AG09319 (cell line): ENCODE measurements around the gene TAC3.
"Not testable (repeated sequence)": the region's sequence is repeated elsewhere in the genome, so short reads cannot be mapped to it uniquely, and the experiment has no call there.

ENCODE experiments used
- DNase-seq: peaks from one replicate; pipeline ENCODE4 v3.0.0-alpha.2; 2010; ENCODE audit warnings: low read depth; ENCODE audit errors: extremely low read depth
- CTCF ChIP-seq: IDR thresholded peaks from 2 replicates; pipeline ENCODE4 v1.5.1; 2011; ENCODE audit warnings: low read depth, mild to moderate bottlenecking, inconsistent platforms, low read length, moderate library complexity

The TAC3 gene

GRCh38 chr12:57016348-57016747 is at the start of gene TAC3:
TAC3 (minus strand) TSS chr12:57016529; CDS start chr12:57015797, 732 bp downstream.
- TF ChIP-seq CTCF = no peak
- DNase-seq = no peak

DNA sequence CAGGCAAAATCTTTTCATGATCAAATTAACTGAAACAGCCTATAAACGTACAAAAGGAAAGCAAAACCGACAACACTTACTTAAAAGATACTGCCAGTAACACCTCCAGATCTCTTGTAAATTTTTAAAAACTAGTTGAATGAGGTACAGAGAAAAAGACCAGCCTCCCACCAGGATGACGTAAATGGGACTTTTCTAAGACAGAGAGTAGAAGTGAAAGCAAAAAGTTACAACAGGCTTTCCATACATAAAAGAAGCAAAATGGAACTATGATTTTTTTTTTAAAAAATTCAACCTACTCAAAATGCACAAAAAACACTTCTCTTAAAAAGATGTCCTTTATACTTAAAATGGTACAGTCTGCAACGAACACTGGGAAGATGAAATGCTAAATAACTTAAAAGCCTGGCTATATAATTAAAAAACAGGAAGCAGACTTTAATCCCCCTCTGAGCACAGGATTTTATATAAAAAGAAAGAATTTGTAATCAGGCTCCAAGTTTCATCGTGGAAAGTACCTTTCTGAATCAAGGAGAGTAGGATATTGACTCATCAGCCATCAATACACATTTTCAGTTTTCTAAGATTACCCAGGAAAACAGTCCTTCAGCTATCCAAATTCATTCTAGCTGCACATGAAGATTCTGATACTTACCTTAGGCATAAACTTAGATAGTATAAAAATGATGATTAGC is 47.8 kb upstream of the TAC3 start:
- no peak for DNase-seq
- no peak for TF ChIP-seq CTCF

DNA sequence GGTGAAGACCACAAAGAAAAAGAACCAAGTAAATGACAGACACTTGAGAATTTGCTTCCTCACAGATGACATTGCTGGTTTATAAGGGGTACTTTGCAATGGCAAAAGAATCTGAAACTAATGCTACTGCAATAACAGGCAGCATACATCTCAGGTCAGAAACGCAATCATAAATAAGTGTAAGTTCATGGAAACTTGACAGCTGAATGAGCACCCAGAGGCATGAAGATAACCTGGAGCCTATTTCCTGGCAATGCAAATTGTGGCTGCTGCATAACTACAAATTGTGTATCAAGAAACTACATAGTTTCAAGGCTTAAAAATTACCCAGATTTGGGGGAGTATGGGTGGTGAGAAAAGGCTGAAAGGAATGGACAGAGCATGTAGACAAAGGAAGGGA is 42.1 kb upstream of the TAC3 start:
- DNase-seq = no peak
- TF ChIP-seq CTCF = no peak

- DNase-seq = no peak
- TF ChIP-seq CTCF = no peak
Observed at GRCh38 chr12:57057067-57057751, 40.9 kb upstream of the TAC3 start.

DNA sequence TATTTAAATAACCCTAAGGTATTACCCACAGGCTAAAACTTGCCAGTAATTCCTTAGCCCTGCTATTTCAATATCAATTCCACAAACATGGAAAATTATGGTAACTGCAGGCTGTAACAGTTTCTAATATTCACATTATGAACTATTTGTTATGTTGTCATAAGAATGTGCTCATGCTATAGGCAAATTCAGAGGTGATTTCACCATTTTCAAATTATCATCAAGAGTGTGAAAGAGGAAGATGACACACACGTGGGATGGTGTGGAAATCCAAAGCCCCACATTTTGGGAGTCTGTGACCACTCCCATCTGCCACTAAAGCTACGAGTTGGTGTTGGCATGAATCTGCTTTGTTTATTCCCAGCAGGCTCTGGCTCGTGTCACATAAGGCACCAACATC is 39.5 kb upstream of the TAC3 start:
- TF ChIP-seq CTCF = no peak
- no peak for DNase-seq

- DNase-seq = not testable (repeated sequence)
Observed at GRCh38 chr12:57053901-57054300, 37.6 kb upstream of the TAC3 start.

GRCh38 chr12:57053146-57053545 is 36.8 kb upstream of the TAC3 start:
- not testable (repeated sequence) for DNase-seq

DNA sequence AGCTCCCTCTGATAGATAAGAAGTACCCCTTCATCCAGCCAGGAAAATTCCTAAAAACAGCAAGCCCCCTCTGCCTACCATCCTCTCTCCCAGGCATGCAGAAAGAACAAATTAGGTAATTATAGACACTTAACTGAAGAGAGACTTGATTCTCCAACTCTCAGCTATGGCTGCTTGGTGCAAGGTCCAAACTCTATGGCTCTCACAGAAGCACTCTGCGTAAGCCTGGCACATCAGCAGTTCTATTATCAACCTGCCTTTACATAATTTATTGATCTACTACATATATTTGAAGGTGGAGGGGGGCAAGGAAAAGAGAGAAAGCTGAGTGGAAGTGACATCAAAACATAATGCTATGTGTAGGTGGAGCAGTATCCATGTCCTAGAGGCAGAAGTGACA is 34.7 kb upstream of the TAC3 start:
- DNase-seq = no peak

More for the DNA sequence above, 34.7 kb upstream of the TAC3 start:
- no peak for TF ChIP-seq CTCF
